ENCODE results near the gene TEX11. TPM values are rescaled to one million over a fixed set of nuclear protein-coding genes. Genes with fewer than 3 reads are reported as not detected.

Gene TEX11
- total and polyA plus RNA-seq, 10 of the 15 experiments (the other 5 are each of a cell fraction or from before 2014, with no cell fraction given), result not detected

DNA sequence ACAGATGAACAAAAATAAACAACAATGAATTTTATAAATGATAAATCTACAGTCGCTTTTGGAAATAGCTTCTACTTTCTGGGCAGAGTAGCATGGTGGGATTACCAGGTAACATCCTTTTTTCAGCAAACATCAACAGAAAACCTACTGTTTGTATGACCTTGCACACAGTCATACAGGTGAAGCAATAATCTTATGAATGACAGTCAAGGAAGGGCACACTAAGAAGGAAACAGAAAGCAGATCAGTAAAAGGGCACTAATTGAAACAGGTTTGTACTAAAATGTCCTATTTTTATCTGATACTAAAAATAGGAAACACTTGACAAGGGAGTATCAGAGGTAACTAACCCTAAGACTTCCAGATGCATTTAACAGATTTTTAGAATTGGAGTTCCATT, 355.0 kb downstream of the TEX11 start:
- SMC1A ChIA-PET (ENCODE audit: uncharacterized antibody, unreplicated experiment), result interaction anchor here (1.1 to 1.3 kb wide), 2 partner anchors 97 to 98 kb away, joined by 4 to 5 read pairs; no protein-coding TSS in a partner anchor
- peak; percentile 71 for ATAC-seq

GRCh38 chrX:70552130-70552704, 356.3 kb downstream of the TEX11 start:
- no peak for DNase-seq (ENCODE audit: low read depth, low spot score)
- H3K27ac ChIP-seq (ENCODE audit: control insufficient read depth, insufficient read depth), result no peak overlapping the region
- no peaks in the 10 kb centered on the region for H3K36me3 ChIP-seq (ENCODE audit: control insufficient read depth in 2 of 2, insufficient read depth in 2 of 2, low read length in 1 of 2)
- H3K4me3 ChIP-seq, result no peak overlapping the region
- H3K4me1 ChIP-seq (ENCODE audit: control insufficient read depth, insufficient read depth, low read length), result no peaks in the 10 kb centered on the region
- no peaks in the 10 kb centered on the region for H3K9me3 ChIP-seq (replicated peaks; ENCODE audit: control insufficient read depth, insufficient read depth, low read length)
- H4K20me1 ChIP-seq (ENCODE audit: control insufficient read depth, insufficient read depth), result no peaks in the 10 kb centered on the region
- H3K79me2 ChIP-seq (ENCODE audit: control insufficient read depth, insufficient read depth, low read length), result no peaks in the 10 kb centered on the region
- 36% methylated on average over 7 of the region's 7 CpGs for WGBS (ENCODE audit: insufficient coverage, insufficient replicate concordance, low lambda C conversion rate, missing lambda C conversion rate)
- ChIA-PET RAD21 (ENCODE audit: unreplicated experiment) (no interaction called here), SMC1A (ENCODE audit: uncharacterized antibody, unreplicated experiment) (interaction anchor here (1.1 kb wide), 1 partner anchor 96 kb away, joined by 5 read pairs; no protein-coding TSS in a partner anchor), POLR2A (no interaction called here), CTCF (interaction anchor here (1.4 to 1.5 kb wide), 2 partner anchors 113 to 117 kb away, joined by 3 read pairs; no protein-coding TSS in a partner anchor)
- H3K9ac ChIP-seq (ENCODE audit: control insufficient read depth, insufficient read depth, low read length), result no peak overlapping the region
- no peak overlapping the region for H2AFZ ChIP-seq (ENCODE audit: control insufficient read depth, low read depth, low read length)
- H3K27me3 ChIP-seq (replicated peaks in 1 of 2; ENCODE audit: control insufficient read depth in 2 of 2, insufficient read depth in 2 of 2, low read length in 1 of 2), result no peaks in the 10 kb centered on the region
- no peak for ATAC-seq
- in situ Hi-C loops (cut with MboI) (no loop called here), intact Hi-C loops (cut with micrococcal nuclease; ENCODE audit: unreplicated experiment) (loop anchor here (5.0 kb wide), 1 partner anchor 115 kb away; no protein-coding TSS in a partner anchor)
- no TSS peak for BruUV-seq (replicated peaks)
- H3K4me2 ChIP-seq (ENCODE audit: control insufficient read depth, insufficient read depth), result no peak overlapping the region
- no peak for FAIRE-seq
- TF ChIP-seq, protein P1, sequence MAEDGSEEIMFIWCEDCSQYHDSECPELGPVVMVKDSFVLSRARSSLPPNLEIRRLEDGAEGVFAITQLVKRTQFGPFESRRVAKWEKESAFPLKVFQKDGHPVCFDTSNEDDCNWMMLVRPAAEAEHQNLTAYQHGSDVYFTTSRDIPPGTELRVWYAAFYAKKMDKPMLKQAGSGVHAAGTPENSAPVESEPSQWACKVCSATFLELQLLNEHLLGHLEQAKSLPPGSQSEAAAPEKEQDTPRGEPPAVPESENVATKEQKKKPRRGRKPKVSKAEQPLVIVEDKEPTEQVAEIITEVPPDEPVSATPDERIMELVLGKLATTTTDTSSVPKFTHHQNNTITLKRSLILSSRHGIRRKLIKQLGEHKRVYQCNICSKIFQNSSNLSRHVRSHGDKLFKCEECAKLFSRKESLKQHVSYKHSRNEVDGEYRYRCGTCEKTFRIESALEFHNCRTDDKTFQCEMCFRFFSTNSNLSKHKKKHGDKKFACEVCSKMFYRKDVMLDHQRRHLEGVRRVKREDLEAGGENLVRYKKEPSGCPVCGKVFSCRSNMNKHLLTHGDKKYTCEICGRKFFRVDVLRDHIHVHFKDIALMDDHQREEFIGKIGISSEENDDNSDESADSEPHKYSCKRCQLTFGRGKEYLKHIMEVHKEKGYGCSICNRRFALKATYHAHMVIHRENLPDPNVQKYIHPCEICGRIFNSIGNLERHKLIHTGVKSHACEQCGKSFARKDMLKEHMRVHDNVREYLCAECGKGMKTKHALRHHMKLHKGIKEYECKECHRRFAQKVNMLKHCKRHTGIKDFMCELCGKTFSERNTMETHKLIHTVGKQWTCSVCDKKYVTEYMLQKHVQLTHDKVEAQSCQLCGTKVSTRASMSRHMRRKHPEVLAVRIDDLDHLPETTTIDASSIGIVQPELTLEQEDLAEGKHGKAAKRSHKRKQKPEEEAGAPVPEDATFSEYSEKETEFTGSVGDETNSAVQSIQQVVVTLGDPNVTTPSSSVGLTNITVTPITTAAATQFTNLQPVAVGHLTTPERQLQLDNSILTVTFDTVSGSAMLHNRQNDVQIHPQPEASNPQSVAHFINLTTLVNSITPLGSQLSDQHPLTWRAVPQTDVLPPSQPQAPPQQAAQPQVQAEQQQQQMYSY (CRISPR knock-in tag; IDR thresholded peaks at IDR 0.05), result no peak
- TF ChIP-seq NRF1 (conservative IDR thresholded peaks at IDR 0.05; ENCODE audit: low read depth, low read length), result no peak

More for the DNA sequence above, 355.0 kb downstream of the TEX11 start:
- no peaks in the 10 kb centered on the region for H4K20me1 ChIP-seq (ENCODE audit: control insufficient read depth, insufficient read depth)
- ChIA-PET POLR2A (no interaction called here), CTCF (interaction anchor here (1.0 to 2.0 kb wide), 5 partner anchors 98 to 130 kb away, joined by 3 to 10 read pairs (median 5); partner anchors contain the start of gene GDPD2), RAD21 (ENCODE audit: unreplicated experiment) (interaction anchor here (0.9 kb wide), 1 partner anchor 118 kb away, joined by 6 read pairs; no protein-coding TSS in a partner anchor)
- 17% methylated on average over 1 of the region's 1 CpG for WGBS (ENCODE audit: insufficient coverage, insufficient replicate concordance, low lambda C conversion rate, missing lambda C conversion rate)
- no peaks in the 10 kb centered on the region for H3K79me2 ChIP-seq (ENCODE audit: control insufficient read depth, insufficient read depth, low read length)
- no peak overlapping the region for H2AFZ ChIP-seq (ENCODE audit: control insufficient read depth, low read depth, low read length)
- H3K9ac ChIP-seq (ENCODE audit: control insufficient read depth, insufficient read depth, low read length), result no peak overlapping the region
- TF ChIP-seq ZNF24 (IDR thresholded peaks at IDR 0.05) (no peak), PAX8 (IDR thresholded peaks at IDR 0.05) (no peak), PKNOX1 (IDR thresholded peaks at IDR 0.05) (peak; percentile 58), MTA2 (IDR thresholded peaks at IDR 0.05; ENCODE audit: low read depth) (no peak)
- no TSS peak for BruUV-seq (replicated peaks)
- H3K9me3 ChIP-seq (replicated peaks; ENCODE audit: control insufficient read depth, insufficient read depth, low read length), result no peaks in the 10 kb centered on the region
- no peak overlapping the region for H3K27ac ChIP-seq (ENCODE audit: control insufficient read depth, insufficient read depth)
- intact Hi-C loops (cut with micrococcal nuclease; ENCODE audit: unreplicated experiment) (loop anchor here (5.0 kb wide), 1 partner anchor 116 kb away; no protein-coding TSS in a partner anchor), in situ Hi-C loops (cut with MboI) (no loop called here)
- H3K4me1 ChIP-seq (ENCODE audit: control insufficient read depth, insufficient read depth, low read length), result no peaks in the 10 kb centered on the region
- no peaks in the 10 kb centered on the region for H3K27me3 ChIP-seq (replicated peaks in 1 of 2; ENCODE audit: control insufficient read depth in 2 of 2, insufficient read depth in 2 of 2, low read length in 1 of 2)
- no peak overlapping the region; the same call in 1 of the 2 replicates for H3K4me2 ChIP-seq (ENCODE audit: control insufficient read depth, insufficient read depth)
- DNase-seq (ENCODE audit: low read depth, low spot score), result no peak
- no peaks in the 10 kb centered on the region for H3K36me3 ChIP-seq (ENCODE audit: control insufficient read depth in 2 of 2, insufficient read depth in 2 of 2, low read length in 1 of 2)
- H3K4me3 ChIP-seq, result no peak overlapping the region
- FAIRE-seq, result no peak

Measured in GM12878 (cell line).